HG02973 (cell line): ENCODE results near the gene RHOXF1.
"Not testable (repeated sequence)": the region's sequence is repeated elsewhere in the genome, so short reads cannot be mapped to it uniquely, and the experiment has no call there.

Source experiments
- ATAC-seq: cut with Tn5 transposase; IDR thresholded peaks from one replicate; pipeline ENCODE4 v1.9.1; 2021; ENCODE audit warnings: moderate library complexity; ENCODE audit not compliant: unreplicated experiment

RHOXF1 gene

DNA sequence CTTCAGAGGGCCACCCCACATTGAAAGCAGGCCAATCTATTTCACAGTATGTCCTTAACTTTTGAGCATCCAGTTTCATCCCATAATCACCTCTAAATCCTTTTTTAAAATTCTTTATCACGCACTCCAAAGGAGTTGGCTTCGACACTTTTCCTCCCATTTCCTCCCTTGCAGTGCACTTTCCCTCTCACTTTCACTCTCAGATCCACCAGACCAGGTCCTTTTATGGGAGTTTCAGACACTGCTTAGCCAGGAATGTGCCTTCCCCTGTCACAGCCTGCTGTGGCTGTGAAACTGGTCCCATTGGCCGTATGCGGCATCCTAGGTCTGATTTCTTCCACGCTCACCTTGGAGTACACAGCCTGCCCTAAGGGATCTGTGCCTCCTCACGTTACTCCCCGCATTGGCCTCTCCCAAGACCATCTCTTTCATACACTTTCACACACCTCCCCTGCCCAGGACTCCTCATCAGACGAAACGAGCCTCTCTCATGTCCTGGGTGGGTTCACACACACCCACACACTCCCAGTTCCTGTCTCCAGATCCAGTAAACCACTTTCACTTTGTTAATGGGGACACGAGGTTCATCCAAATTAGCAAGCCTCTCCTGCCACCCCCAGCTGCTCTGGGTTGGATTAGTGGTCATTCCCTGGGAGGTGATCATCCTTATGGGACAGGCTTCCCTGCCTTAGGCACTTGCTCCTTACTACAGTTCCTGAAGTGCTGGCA lies 28.3 kb downstream of the RHOXF1 start:
- no peak for ATAC-seq

GRCh38 chrX:120085553-120086185 lies 30.0 kb downstream of the RHOXF1 start:
- ATAC-seq, result not testable (repeated sequence)

GRCh38 chrX:120077590-120077989 lies 38.1 kb downstream of the RHOXF1 start, which contains the start of gene RHOXF2B:
Gene RHOXF2B (minus strand): TSS chrX:120077690. CDS start chrX:120077552, 138 bp downstream.
- ATAC-seq, result not testable (repeated sequence)

GRCh38 chrX:120066169-120066568 lies 49.5 kb downstream of the RHOXF1 start:
- not testable (repeated sequence) for ATAC-seq
